Activated T-cell treated with anti-CD3 and anti-CD28 coated beads, Interleukin-2, amount 50 U/mL, for 4 hours (primary cell): Measurements from ENCODE around the gene PRKCE. TPM values are rescaled to one million over a fixed set of nuclear protein-coding genes. Genes with fewer than 3 reads are reported as not detected.

Experiments used
- ATAC-seq, 2 donors: fragments of 200-7000 bp; cut with Tn5 transposase; one replicate each; pipeline ENCODE4 v1.10.0; 2021
- DNase-seq: peaks from one replicate; pipeline ENCODE4 v3.0.0-alpha.2; 2020
- H3K27me3 Mint-ChIP-seq: one replicate; pipeline ENCODE4 v1.8.0; 2021; ENCODE audit warnings: low read depth, mixed read lengths
- H3K36me3 Mint-ChIP-seq: one replicate; pipeline ENCODE4 v1.8.0; 2022; ENCODE audit warnings: mixed read lengths; ENCODE audit not compliant: insufficient read depth
- H3K4me1 Mint-ChIP-seq: one replicate; pipeline ENCODE4 v1.8.0; 2021; ENCODE audit warnings: low read depth, mixed read lengths
- H3K4me3 Mint-ChIP-seq: one replicate; pipeline ENCODE4 v1.8.0; 2021; ENCODE audit warnings: mild to moderate bottlenecking, moderate library complexity, mixed read lengths
- H3K9me3 Mint-ChIP-seq: one replicate; pipeline ENCODE4 v1.8.0; 2021; ENCODE audit warnings: mixed read lengths
- total RNA-seq, 3 donors: library from RNA; stranded (reverse); gene quantifications; one replicate each; pipeline ENCODE4 v1.2.1, GENCODE V29; 2021

The PRKCE gene
- total RNA-seq, 3 donors from 2014 or later: 9.1 to 9.5 (median 9.2) TPM

DNA sequence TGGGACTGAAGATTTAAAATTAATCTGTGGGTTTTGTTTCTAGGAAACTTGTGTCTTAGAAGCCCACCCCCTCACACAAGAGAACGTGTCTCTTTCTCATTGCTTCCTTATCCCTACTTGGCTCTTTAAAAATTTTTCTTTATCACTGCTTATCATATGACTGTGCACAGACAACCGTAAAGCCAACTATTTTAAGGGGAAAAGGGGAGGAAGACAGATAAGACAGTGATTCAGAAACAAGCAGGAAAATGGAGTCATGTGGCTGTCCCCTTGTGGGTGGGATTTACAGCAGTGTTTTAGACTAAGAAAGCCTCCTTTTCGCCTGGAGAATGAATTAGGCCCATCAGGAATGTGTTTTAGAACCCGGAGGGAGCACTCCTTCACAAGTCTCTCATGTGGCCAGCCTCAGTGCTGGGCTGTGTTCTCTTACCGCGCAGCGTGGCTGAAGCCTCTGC is 17.6 kb downstream of the PRKCE start:
- H3K27me3 Mint-ChIP-seq: no peaks in the 10 kb centered on the region
- H3K4me1 Mint-ChIP-seq: peaks cover 7% of the 10 kb centered on the region
- no peaks in the 10 kb centered on the region for H3K9me3 Mint-ChIP-seq
- DNase-seq (no peak), ATAC-seq (no peak)
- no peak overlapping the region for H3K4me3 Mint-ChIP-seq
- peaks cover 7% of the 10 kb centered on the region for H3K36me3 Mint-ChIP-seq

DNA sequence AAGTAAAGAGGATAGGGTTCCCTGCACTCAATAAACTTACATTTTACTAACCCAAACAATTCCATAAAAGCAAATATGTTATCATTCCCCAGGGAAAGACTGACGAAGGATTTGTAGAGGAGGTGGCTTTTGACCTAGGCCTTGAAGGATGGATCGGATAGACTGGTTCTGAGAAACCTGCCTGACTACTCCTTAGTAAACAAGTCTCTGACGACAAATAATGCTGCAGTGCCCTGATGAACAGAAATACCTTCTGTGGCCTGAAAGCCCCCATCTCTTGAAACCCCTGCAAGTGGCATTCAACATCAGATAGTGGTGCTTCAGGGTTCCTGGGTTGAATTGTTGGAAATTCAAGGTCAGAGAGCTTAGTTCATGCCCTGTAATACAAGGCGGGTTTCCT is 19.2 kb downstream of the PRKCE start:
- DNase-seq: no peak

DNA sequence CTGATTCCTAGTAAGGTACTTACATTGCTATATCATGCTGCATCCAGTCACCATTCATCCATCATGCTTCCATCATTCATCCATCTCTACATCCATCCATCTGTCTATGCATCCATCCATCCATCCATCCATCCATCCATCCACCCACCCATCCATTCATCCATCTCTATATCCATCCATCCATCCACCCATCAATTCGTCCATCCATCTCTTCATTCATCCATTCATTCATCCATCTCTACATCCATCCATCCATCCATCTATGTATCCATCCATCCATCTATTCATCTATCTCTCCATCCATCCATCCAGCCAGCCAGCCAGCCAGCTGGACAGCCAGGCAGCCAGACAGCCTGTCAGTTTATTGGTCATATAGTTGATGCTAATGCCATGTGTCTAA is 20.7 kb downstream of the PRKCE start:
- Mint-ChIP-seq H3K4me1 (peaks cover 11% of the 10 kb centered on the region), H3K27me3 (no peaks in the 10 kb centered on the region), H3K36me3 (peaks cover 5% of the 10 kb centered on the region), H3K4me3 (no peak overlapping the region), H3K9me3 (no peaks in the 10 kb centered on the region)
- DNase-seq (no peak), ATAC-seq (no peak)

More for the DNA sequence above, 19.2 kb downstream of the PRKCE start:
- no peak for ATAC-seq
- Mint-ChIP-seq H3K4me1 (peaks cover 11% of the 10 kb centered on the region), H3K36me3 (peaks cover 7% of the 10 kb centered on the region), H3K27me3 (no peaks in the 10 kb centered on the region), H3K4me3 (no peak overlapping the region), H3K9me3 (no peaks in the 10 kb centered on the region)

DNA sequence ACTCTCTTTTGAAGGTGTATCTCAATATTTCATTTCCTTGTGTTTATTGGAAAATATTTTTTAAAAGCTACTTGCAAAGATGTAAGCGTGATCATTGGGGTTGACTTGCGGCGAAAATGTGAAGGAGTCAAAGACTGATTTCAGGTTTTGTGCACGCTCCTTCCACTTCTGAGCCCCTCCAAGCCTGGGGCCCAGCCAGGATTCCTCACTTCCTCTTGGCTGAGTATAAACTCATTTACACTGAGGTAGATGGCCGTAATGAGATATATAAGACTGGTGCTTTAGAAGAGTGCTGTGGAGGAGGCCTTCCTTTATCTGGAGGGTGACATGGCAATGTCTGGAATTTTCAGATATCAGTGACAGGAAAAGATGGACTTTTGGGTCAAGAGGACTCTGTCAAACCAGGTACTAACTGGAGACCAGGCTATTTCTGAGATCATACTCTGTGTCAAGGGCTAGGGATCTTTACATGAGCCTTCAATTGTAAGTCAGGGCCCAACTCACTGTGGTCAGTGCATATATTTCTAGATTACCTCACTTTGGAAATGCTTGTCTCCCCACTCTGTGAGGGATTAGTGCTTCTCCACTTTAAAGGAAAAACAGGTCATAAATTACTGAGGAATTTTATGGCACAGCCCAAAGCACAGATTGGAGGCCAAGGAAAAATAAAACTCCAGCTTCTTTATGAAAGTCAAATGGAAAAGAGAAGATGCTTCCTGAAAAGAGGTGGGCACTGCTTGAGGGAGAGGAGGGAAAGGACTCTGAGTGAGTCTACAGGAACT is 22.8 kb downstream of the PRKCE start:
- no peaks in the 10 kb centered on the region for H3K27me3 Mint-ChIP-seq
- peaks cover 5% of the 10 kb centered on the region for H3K36me3 Mint-ChIP-seq
- H3K4me3 Mint-ChIP-seq: no peak overlapping the region
- peaks cover 7% of the 10 kb centered on the region for H3K4me1 Mint-ChIP-seq
- no peaks in the 10 kb centered on the region for H3K9me3 Mint-ChIP-seq
- no peak for DNase-seq
- ATAC-seq: no peak

DNA sequence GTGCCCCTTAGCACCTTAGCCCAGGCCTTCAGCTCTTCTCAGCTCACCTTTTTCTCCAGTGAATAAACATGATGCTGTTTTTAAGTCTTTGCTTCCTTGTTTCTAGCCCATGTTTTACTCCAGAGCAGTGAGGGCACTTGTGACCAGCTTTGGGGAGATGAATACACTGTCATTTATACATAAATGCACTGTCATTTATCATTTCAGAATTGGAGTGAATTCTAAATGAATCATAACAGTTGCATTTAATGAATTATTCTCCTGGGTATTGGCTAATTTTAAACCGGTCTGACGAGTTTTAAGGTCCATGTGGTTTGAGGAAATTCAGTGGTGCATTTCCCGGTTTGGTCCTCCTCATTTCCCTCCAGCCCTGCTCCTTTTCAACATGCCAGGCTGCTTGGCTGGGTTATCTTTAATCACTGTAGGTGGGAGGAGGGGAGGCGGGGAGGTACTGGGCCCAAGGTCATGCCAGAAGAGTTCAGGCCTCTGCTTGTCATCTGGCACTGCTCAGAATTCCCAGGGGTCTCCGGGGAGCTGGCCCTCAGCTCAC is 23.9 kb downstream of the PRKCE start:
- Mint-ChIP-seq H3K27me3 (no peaks in the 10 kb centered on the region), H3K4me3 (no peak overlapping the region), H3K9me3 (no peaks in the 10 kb centered on the region), H3K36me3 (peaks cover 5% of the 10 kb centered on the region), H3K4me1 (peaks cover 7% of the 10 kb centered on the region)
- no peak for ATAC-seq
- no peak for DNase-seq

DNA sequence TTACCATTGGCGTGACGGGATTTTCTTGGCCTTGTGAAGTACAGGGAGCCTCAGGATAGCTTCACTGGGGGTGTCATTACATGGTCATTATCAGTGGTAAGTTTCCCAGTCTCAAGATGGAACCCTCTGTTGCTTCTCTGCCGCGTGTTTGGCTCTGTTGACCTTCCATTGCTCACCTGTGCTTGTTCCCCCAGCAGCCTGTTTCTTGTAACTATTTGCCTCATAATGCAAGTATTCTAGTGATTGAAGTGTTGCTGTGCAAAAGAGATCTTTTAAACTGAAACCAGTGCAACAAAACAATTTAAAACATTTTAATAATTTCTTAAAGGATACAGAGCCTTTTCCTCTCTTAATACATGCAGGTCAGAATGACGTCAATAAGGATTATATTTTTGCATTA is 24.6 kb downstream of the PRKCE start:
- H3K4me3 Mint-ChIP-seq: no peak overlapping the region
- peaks cover 5% of the 10 kb centered on the region for H3K36me3 Mint-ChIP-seq
- no peak for ATAC-seq
- H3K4me1 Mint-ChIP-seq: peaks cover 7% of the 10 kb centered on the region
- DNase-seq: no peak
- no peaks in the 10 kb centered on the region for H3K27me3 Mint-ChIP-seq
- H3K9me3 Mint-ChIP-seq: no peaks in the 10 kb centered on the region

DNA sequence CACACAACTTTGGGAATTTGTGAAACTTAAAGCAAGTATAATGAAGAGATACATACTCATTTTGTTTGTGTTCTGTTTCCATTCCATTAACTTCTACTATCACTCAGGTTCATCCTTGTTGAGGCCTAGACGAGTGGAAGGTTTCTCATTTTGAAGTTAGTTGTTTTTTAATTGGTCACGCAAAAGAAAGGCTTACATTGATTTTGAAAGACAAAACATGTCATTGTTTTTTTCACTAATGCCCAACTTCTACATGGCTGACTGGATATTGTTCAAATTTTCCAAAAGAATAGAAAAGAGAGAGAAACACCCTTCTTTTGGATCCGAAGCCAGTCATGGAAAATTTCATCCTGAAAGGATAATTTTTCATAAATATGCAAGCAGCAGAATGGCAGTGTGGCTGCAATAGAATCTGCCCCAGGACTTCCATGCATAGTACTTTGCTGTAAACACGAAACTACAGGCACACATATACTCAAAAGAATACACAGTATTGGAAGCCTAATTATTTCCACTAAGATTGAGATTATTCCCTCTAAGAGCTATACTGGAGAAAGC is 27.4 kb downstream of the PRKCE start:
- no peak overlapping the region for H3K4me3 Mint-ChIP-seq

DNA sequence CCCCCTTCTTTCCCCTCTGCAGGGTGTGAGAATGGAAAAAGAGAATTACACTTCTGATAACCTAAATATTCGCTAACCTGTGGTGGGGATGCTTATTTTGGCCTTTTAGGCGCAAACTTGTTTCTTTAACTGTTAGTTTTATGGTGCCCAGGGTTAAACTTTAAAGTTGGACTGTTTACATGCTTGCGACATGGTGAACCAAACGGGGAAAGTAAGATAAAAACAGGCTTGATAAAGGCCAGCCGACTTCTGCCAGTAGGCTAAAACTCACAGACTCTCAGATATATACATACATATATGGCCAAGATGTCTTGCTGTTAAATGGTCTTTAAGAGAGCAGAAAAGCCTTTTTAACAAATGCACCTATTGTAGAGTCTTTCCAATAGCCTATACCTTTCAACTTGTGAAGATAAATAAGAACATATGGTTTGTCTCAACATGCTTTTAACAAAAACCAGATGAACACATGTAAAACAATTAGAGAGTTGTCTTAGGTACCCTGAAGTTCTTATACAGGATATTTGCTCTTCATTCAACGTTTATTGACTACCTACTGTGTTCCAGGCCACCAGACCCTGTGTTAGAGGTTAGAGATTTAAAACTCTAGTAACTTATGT is 29.0 kb downstream of the PRKCE start:
- no peak for DNase-seq
- Mint-ChIP-seq H3K36me3 (peaks cover 2% of the 10 kb centered on the region), H3K9me3 (no peaks in the 10 kb centered on the region), H3K27me3 (no peaks in the 10 kb centered on the region), H3K4me1 (peaks cover 3% of the 10 kb centered on the region), H3K4me3 (no peak overlapping the region)
- ATAC-seq: no peak

More for the DNA sequence above, 27.4 kb downstream of the PRKCE start:
- Mint-ChIP-seq H3K9me3 (no peaks in the 10 kb centered on the region), H3K36me3 (peaks cover 2% of the 10 kb centered on the region), H3K4me1 (peaks cover 7% of the 10 kb centered on the region), H3K27me3 (no peaks in the 10 kb centered on the region)
- no peak for DNase-seq
- ATAC-seq: no peak

DNA sequence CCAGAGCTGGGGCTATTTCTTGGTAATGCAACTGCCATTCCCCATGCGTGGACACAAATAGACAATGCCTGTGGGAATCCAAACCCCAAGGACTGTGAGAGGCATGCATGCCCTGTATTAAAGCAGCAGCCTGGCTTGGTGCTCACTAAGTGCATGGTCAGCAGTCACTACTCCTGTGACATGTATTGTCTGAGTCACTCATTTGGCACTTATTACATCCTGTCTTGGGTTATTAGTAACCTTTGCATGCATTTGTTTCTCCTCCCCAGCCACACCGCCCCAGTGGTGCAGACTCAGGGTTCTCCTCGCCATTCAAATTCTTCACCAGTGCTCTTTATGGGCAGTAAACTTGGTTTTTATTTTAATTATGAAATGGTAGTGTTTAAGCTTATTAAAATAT is 30.2 kb downstream of the PRKCE start:
- H3K9me3 Mint-ChIP-seq: no peaks in the 10 kb centered on the region
- H3K4me3 Mint-ChIP-seq: no peak overlapping the region
- peak in 1 of 2 donors; percentile 61 for ATAC-seq
- no peaks in the 10 kb centered on the region for H3K27me3 Mint-ChIP-seq
- no peaks in the 10 kb centered on the region for H3K36me3 Mint-ChIP-seq
- peaks cover 3% of the 10 kb centered on the region for H3K4me1 Mint-ChIP-seq
- no peak for DNase-seq

DNA sequence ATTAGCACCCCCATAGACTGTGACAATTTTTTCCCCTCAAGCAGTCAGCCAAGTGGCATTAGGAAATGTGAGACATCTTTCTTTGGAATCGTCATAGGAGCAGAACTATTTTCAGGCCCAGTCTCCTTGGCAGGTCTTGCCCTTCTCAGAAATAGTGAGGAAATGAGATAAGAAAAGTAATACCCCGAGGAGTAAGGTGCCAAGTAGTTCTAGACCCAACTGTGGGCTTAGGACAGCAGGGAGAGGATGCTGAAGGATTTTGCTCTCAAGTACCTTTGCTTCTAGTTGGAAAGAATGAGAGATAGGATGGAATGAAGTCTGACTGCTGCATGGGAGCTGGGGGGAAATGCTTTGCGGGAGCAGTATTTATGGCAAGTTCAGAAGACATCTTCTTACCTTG is 31.8 kb downstream of the PRKCE start:
- DNase-seq: no peak

DNA sequence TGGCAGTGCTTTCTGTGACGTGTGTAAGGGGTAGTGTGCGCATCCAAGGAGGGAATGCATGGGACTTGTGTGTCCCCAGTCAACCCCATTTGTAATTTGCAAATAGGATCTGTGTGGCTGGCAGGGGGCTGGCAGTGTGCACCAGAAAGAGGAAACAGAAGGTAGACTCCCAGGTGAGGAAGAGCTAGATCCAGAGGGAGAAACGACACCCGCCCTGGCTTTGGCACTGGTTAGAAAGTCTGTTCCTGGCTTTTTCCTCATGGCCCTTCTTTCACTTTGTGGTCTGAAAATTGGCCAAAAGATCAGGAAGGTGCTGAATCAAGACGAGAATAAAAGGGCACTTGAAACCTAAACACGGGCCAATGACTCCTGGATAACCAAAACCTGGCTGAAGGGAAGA is 33.3 kb downstream of the PRKCE start:
- H3K4me1 Mint-ChIP-seq: peaks cover 3% of the 10 kb centered on the region
- H3K36me3 Mint-ChIP-seq: no peaks in the 10 kb centered on the region
- DNase-seq (no peak), ATAC-seq (no peak)
- no peaks in the 10 kb centered on the region for H3K27me3 Mint-ChIP-seq
- H3K9me3 Mint-ChIP-seq: no peaks in the 10 kb centered on the region
- H3K4me3 Mint-ChIP-seq: no peak overlapping the region

More for the DNA sequence above, 31.8 kb downstream of the PRKCE start:
- ATAC-seq: no peak
- Mint-ChIP-seq H3K9me3 (no peaks in the 10 kb centered on the region), H3K36me3 (no peaks in the 10 kb centered on the region), H3K4me3 (no peak overlapping the region), H3K27me3 (no peaks in the 10 kb centered on the region), H3K4me1 (peaks cover 3% of the 10 kb centered on the region)

DNA sequence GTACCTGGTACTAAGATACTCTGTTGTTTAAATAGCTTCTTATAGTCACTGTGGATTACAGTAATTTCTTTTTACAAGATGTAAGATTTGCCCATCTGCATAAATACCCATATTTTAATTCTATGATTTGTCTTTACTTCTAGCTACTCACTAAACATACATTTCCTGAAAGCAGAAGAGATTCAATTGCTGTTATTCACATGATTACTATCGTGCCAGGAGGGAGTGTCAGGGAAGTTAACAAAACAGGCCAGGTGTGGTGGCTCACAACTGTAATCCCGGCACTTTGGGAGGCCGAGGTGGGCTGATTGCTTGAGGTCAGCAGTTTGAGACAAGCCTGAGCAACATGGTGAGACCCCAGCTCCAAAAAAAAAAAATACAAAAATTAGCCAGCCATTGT is 33.8 kb downstream of the PRKCE start:
- Mint-ChIP-seq H3K4me3 (no peak overlapping the region), H3K9me3 (no peaks in the 10 kb centered on the region), H3K27me3 (no peaks in the 10 kb centered on the region), H3K4me1 (peaks cover 8% of the 10 kb centered on the region), H3K36me3 (no peaks in the 10 kb centered on the region)
- ATAC-seq (no peak), DNase-seq (no peak)

DNA sequence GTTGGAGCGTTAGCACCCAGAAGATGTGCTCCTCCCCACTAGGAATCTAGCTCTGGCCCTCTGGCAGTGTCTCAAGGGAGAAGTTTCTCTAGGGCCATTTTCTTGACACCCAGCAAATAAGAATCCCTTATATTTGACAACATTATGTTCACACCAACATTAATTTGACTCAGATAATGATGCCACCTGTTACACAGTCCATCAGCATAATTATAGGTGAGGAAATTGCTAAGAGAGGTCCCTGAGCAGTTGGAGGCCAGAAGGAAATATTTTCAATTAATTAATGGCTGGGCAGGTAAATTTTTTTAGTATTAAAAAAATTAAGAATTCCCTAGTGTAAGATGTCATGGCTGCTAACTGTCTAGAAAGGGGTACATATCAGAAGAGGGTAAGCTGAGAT is 36.5 kb downstream of the PRKCE start:
- Mint-ChIP-seq H3K4me3 (no peak overlapping the region), H3K9me3 (no peaks in the 10 kb centered on the region), H3K36me3 (no peaks in the 10 kb centered on the region), H3K4me1 (peaks cover 10% of the 10 kb centered on the region), H3K27me3 (no peaks in the 10 kb centered on the region)
- DNase-seq: no peak
- no peak for ATAC-seq

DNA sequence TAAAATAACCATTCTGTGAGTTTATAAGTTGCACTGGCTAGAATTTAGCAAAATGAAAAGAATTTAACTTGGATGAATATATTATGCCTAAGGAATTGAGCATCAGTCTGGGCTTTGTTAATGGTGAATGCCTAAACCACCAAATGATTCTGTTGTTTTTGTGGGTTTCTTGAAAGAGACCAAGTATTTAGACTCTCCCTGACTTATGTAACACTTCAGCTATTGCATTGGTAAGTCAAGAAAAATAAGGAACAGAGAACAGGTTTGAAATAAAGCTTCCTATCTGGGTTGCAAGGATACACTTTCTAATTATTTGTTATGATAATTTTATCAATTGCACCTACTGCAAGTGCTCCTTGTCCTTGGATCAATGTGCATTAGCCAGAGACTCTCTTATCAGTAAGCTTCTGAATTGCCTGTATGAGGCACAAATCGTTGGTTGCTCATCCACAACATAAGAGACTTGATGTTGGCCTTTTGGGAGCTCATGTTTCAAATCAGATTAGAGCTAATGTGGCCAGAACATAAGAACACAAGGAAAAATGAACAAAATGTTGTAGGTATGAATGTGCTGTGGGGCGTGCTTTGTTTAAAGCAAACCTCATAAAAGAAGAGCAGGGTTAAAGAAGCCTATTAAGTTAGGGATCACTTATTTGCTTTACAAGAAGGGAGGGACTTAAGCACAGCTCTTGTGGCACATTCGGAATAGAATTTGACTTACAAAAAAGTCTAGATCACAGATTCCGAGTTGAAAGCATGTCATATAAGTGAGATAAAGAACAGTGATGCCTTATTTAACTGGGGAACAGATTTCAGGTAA is 37.2 kb downstream of the PRKCE start:
- DNase-seq: no peak
- Mint-ChIP-seq H3K9me3 (no peaks in the 10 kb centered on the region), H3K27me3 (no peaks in the 10 kb centered on the region), H3K36me3 (no peaks in the 10 kb centered on the region), H3K4me3 (no peak overlapping the region), H3K4me1 (peaks cover 10% of the 10 kb centered on the region)
- ATAC-seq: no peak
